H1 (cell line): ENCODE data around the gene APOA4.

Experiments used
- ATF2 ChIP-seq: IDR thresholded peaks from 2 replicates; pipeline ENCODE4 v1.6.1; 2012; ENCODE audit warnings: low read length, inconsistent platforms
- CTCF ChIP-seq, 3 experiments: IDR thresholded peaks; 1 replicate in 2 of 3; 2 replicates in 1 of 3; pipeline versions ENCODE4 v1.5.1 to v1.6.1; 2011; ENCODE audit warnings: low read length in 3 of 3, mild to moderate bottlenecking in 3 of 3, inconsistent platforms in 2 of 3, low read depth in 1 of 3, moderate library complexity in 1 of 3; ENCODE audit not compliant: insufficient read depth in 1 of 3; ENCODE audit errors: control extremely low read depth in 1 of 3
- EZH2 ChIP-seq: fragments of 200-600 bp; sonication (generic); IDR thresholded peaks from 2 replicates; pipeline ENCODE4 v1.7.1; 2012; ENCODE audit warnings: low read depth, mild to moderate bottlenecking, moderate library complexity, low read length, inconsistent platforms; ENCODE audit not compliant: severe bottlenecking
- GABPA ChIP-seq: IDR thresholded peaks from 2 replicates; pipeline ENCODE4 v1.6.1; 2011; ENCODE audit warnings: mild to moderate bottlenecking, low read length, moderate library complexity, borderline replicate concordance; ENCODE audit not compliant: insufficient read depth
- JUND ChIP-seq: IDR thresholded peaks from 2 replicates; pipeline ENCODE4 v1.6.1; 2011; ENCODE audit warnings: mild to moderate bottlenecking, improper control_type of control experiment, low read length
- POLR2A ChIP-seq, 2 experiments: IDR thresholded peaks; 1 replicate in 1 of 2; 2 replicates in 1 of 2; pipeline ENCODE4 v1.6.1; 2011; ENCODE audit warnings: low read depth in 2 of 2, low read length in 2 of 2, mild to moderate bottlenecking in 2 of 2; ENCODE audit errors: control extremely low read depth in 1 of 2
- POLR2AphosphoS5 ChIP-seq: IDR thresholded peaks from 2 replicates; pipeline ENCODE4 v1.6.1; 2011; ENCODE audit warnings: low read depth, low read length
- SP2 ChIP-seq: IDR thresholded peaks from 2 replicates; pipeline ENCODE4 v1.6.1; 2012; ENCODE audit warnings: mild to moderate bottlenecking, low read length, inconsistent platforms
- SP4 ChIP-seq: IDR thresholded peaks from 2 replicates; pipeline ENCODE4 v1.6.1; 2012; ENCODE audit warnings: low read length, inconsistent platforms
- SUZ12 ChIP-seq: fragments of 200-600 bp; sonication (generic); IDR thresholded peaks from 2 replicates; pipeline ENCODE4 v1.6.1; 2012; ENCODE audit warnings: mild to moderate bottlenecking, inconsistent platforms, low read length, moderate library complexity, mixed read lengths
- TAF1 ChIP-seq: IDR thresholded peaks from 2 replicates; pipeline ENCODE4 v1.6.1; 2011; ENCODE audit warnings: mild to moderate bottlenecking, low read depth, low read length
- USF2 ChIP-seq: IDR thresholded peaks from 2 replicates; pipeline ENCODE4 v1.6.1; 2011; ENCODE audit warnings: low read length, improper control_type of control experiment
- YY1 ChIP-seq: IDR thresholded peaks from 2 replicates; pipeline ENCODE4 v1.6.1; 2011; ENCODE audit warnings: low read depth, mild to moderate bottlenecking, low read length

- no peak for TF ChIP-seq CTCF (IDR thresholded peaks at IDR 0.05; ENCODE audit: control extremely low read depth in 1 of 3, insufficient read depth in 1 of 3, low read depth in 1 of 3, low read length in 3 of 3)
- no peak for TF ChIP-seq SUZ12
- no peak for TF ChIP-seq ATF2
- no peak for TF ChIP-seq POLR2A (IDR thresholded peaks at IDR 0.05; ENCODE audit: control extremely low read depth in 1 of 2, low read depth in 2 of 2, low read length in 2 of 2)
- no peak for TF ChIP-seq SP2
- no peak for TF ChIP-seq POLR2AphosphoS5
- TF ChIP-seq JUND: no peak
- TF ChIP-seq USF2: no peak
- no peak for TF ChIP-seq YY1
- TF ChIP-seq SP4: no peak
- TF ChIP-seq EZH2: no peak
- TF ChIP-seq GABPA: no peak
- no peak for TF ChIP-seq TAF1
These were observed 13.5 kb upstream of the APOA4 start for GRCh38 chr11:116836632-116836991.
